PFSK-1 (cell line): ENCODE results near the gene PON1.

ENCODE experiments used
- FOXP2 ChIP-seq: optimal IDR thresholded peaks from 2 replicates; pipeline ENCODE3; 2011; ENCODE audit warnings: borderline replicate concordance, control low read depth, inconsistent platforms; ENCODE audit not compliant: insufficient read depth; ENCODE audit errors: extremely low read length, extremely low read depth
- POLR2AphosphoS5 ChIP-seq: IDR thresholded peaks from 2 replicates; pipeline ENCODE4 v1.6.1; 2012; ENCODE audit warnings: low read depth, mild to moderate bottlenecking, control low read depth, low read length, moderate library complexity
- SIN3A ChIP-seq: IDR thresholded peaks from 2 replicates; pipeline ENCODE4 v1.6.1; 2012; ENCODE audit warnings: mild to moderate bottlenecking, low read length, moderate library complexity, borderline replicate concordance; ENCODE audit not compliant: insufficient read depth
- TAF1 ChIP-seq: IDR thresholded peaks from 2 replicates; pipeline ENCODE4 v1.6.1; 2012; ENCODE audit warnings: low read length, control low read depth, borderline replicate concordance; ENCODE audit not compliant: insufficient read depth
- TF ChIP-seq, protein P1 (sequence below), 2 experiments: IDR thresholded peaks; 2 replicates each; pipeline versions ENCODE4 v1.6.1 to v1.8.0; 2011 to 2012; ENCODE audit warnings: low read depth in 2 of 2, low read length in 2 of 2, control low read depth in 1 of 2, inconsistent platforms in 1 of 2, mild to moderate bottlenecking in 1 of 2, moderate library complexity in 1 of 2; ENCODE audit not compliant: insufficient read depth in 1 of 2

DNA sequence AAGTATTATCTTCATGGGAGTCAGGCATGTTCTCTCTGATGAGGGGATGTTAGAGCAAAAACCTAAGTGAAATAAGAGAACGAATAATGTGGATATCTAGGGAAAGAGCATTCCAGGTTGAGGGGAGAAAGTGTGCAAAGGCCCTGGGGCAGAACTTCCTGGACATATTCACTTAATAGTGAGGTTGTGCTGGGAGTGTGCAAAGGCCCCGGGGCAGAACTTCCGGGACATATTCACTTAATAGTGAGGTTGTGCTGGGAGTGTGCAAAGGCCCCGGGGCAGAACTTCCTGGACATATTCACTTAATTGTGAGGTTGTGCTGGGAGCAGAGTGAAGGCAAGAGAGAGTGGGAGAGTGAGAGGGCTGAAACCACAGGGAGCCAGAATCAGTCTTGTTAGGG, 11.8 kb downstream of the PON1 start:
- TF ChIP-seq POLR2AphosphoS5 (no peak), TAF1 (no peak), SIN3A (no peak), FOXP2 (no peak)
- TF ChIP-seq, protein P1, sequence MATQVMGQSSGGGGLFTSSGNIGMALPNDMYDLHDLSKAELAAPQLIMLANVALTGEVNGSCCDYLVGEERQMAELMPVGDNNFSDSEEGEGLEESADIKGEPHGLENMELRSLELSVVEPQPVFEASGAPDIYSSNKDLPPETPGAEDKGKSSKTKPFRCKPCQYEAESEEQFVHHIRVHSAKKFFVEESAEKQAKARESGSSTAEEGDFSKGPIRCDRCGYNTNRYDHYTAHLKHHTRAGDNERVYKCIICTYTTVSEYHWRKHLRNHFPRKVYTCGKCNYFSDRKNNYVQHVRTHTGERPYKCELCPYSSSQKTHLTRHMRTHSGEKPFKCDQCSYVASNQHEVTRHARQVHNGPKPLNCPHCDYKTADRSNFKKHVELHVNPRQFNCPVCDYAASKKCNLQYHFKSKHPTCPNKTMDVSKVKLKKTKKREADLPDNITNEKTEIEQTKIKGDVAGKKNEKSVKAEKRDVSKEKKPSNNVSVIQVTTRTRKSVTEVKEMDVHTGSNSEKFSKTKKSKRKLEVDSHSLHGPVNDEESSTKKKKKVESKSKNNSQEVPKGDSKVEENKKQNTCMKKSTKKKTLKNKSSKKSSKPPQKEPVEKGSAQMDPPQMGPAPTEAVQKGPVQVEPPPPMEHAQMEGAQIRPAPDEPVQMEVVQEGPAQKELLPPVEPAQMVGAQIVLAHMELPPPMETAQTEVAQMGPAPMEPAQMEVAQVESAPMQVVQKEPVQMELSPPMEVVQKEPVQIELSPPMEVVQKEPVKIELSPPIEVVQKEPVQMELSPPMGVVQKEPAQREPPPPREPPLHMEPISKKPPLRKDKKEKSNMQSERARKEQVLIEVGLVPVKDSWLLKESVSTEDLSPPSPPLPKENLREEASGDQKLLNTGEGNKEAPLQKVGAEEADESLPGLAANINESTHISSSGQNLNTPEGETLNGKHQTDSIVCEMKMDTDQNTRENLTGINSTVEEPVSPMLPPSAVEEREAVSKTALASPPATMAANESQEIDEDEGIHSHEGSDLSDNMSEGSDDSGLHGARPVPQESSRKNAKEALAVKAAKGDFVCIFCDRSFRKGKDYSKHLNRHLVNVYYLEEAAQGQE (IDR thresholded peaks at IDR 0.05; ENCODE audit: insufficient read depth in 1 of 2, low read depth in 2 of 2, low read length in 2 of 2) = no peak
